NB4 (cell line): ENCODE measurements around the gene MEIS1.
"Not testable (repeated sequence)": the region's sequence is repeated elsewhere in the genome, so short reads cannot be mapped to it uniquely, and the experiment has no call there.

Source experiments
- DNase-seq: peaks from one replicate; pipeline ENCODE4 v3.0.0; 2010; ENCODE audit warnings: low read depth
- H3K4me3 ChIP-seq: one replicate; pipeline ENCODE4 v1.5.1; 2011; ENCODE audit warnings: mild to moderate bottlenecking, low read depth, low read length, moderate library complexity
- MAX ChIP-seq: IDR thresholded peaks from 2 replicates; pipeline ENCODE4 v1.6.1; 2011; ENCODE audit warnings: low read depth, low read length
- MYC ChIP-seq: IDR thresholded peaks from 2 replicates; pipeline ENCODE4 v1.6.1; 2011; ENCODE audit warnings: low read depth, low read length
- POLR2A ChIP-seq: IDR thresholded peaks from 2 replicates; pipeline ENCODE4 v1.6.1; 2011; ENCODE audit warnings: mild to moderate bottlenecking; ENCODE audit not compliant: insufficient read length; ENCODE audit errors: extremely low read depth
- TF ChIP-seq, protein P1 (sequence below): IDR thresholded peaks from one replicate; pipeline ENCODE4 v1.5.1; 2012; ENCODE audit warnings: low read depth, low read length

Gene MEIS1

DNA sequence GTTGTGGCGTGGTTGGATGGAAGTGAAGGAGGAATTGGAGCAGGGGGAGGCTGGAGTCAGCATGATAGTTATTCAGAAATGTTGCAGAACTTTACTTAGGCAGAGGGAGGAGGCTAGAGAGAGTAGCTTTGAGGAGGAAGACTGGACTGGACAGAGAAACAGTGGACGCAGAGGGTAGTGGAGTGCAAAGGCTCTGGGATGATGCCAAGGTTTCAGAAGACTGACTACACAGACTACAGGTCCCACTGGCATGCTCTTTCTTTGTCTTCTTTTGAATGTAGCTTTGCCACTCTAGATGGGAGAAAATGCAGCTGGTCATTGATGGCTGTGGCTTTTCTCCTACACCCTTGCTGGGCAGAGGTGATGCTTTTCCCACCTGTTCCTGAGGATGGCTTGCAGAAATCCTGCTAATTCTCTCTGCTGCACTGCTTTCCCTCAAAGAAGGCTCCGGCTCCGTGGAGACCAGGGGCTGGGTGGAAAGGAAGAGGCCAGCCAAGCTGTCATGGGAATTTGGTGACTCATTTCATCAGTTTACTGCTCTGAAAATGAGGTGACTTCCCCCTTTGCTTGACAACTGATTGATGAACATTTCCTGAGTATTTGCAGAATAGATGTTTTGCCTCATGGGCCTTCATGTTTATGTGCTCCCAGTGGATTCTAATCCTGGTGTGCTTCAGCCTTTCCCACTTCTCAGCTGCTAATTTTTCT lies 42.4 kb downstream of the MEIS1 start:
- no peak for TF ChIP-seq MAX
- TF ChIP-seq, protein P1, sequence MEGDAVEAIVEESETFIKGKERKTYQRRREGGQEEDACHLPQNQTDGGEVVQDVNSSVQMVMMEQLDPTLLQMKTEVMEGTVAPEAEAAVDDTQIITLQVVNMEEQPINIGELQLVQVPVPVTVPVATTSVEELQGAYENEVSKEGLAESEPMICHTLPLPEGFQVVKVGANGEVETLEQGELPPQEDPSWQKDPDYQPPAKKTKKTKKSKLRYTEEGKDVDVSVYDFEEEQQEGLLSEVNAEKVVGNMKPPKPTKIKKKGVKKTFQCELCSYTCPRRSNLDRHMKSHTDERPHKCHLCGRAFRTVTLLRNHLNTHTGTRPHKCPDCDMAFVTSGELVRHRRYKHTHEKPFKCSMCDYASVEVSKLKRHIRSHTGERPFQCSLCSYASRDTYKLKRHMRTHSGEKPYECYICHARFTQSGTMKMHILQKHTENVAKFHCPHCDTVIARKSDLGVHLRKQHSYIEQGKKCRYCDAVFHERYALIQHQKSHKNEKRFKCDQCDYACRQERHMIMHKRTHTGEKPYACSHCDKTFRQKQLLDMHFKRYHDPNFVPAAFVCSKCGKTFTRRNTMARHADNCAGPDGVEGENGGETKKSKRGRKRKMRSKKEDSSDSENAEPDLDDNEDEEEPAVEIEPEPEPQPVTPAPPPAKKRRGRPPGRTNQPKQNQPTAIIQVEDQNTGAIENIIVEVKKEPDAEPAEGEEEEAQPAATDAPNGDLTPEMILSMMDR = no peak
- TF ChIP-seq POLR2A = no peak
- H3K4me3 ChIP-seq = no peak overlapping the region
- DNase-seq = peak; percentile 47

- no peak for DNase-seq
- no peak overlapping the region for H3K4me3 ChIP-seq
- TF ChIP-seq POLR2A (no peak), MYC (no peak), MAX (no peak)
- TF ChIP-seq, protein P1 = no peak
Observed at GRCh38 chr2:66478299-66478698, 43.4 kb downstream of the MEIS1 start.

DNA sequence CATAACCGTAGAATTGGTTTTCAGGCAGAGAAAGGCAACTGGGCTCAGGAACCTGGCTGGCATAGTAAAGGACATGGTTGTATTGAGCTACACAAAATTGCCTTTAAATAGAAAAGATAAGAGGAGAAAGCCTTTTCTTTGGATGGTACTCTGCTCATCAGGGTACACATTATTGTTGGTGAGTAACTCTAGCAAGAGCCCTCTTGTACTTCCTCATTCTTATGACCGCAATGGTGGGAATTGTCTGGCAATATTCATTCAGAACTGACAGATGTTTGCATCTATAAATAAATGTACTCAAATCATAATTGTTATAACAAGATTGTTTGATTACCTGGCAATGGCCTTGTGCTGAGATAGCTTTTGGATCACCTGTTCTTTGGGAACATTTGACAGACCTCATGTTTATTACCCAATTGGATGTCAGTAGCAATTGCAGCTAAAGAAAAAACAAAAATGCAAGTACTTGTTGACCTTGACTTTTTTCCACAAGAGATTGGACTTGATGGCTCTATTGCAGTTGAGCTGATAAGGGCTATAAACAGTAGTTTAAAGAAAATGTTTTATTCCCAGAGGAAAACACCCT lies 43.9 kb downstream of the MEIS1 start:
- peak; percentile 58 for DNase-seq
- no peak overlapping the region for H3K4me3 ChIP-seq
- TF ChIP-seq MYC (no peak), POLR2A (no peak), MAX (no peak)
- TF ChIP-seq, protein P1 = no peak

- peak; percentile 82 for DNase-seq
- TF ChIP-seq POLR2A = no peak
- no peak for TF ChIP-seq MYC
- TF ChIP-seq, protein P1 = no peak
- TF ChIP-seq MAX = no peak
Observed at GRCh38 chr2:66481100-66481549, 46.2 kb downstream of the MEIS1 start.

DNA sequence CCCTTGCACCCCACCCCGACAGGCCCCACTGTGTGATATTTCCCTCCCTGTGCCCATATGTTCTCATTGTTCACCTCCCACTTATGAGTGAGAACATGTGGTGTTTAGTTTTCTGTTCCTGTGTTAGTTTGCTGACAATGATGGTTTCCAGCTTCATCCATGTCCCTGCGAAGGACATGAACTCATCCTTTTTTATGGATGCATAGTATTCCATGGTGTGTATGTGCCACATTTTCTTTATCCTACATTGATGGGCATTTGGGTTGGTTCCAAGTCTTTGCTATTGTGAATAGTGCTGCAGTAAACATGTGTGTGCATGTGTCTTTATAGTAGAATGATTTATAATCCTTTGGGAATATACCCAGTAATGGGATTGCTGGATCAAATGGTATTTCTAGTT lies 50.3 kb downstream of the MEIS1 start:
- H3K4me3 ChIP-seq, DNase-seq: not testable (repeated sequence)

More at GRCh38 chr2:66481100-66481549, 46.2 kb downstream of the MEIS1 start:
- H3K4me3 ChIP-seq = no peak overlapping the region

DNA sequence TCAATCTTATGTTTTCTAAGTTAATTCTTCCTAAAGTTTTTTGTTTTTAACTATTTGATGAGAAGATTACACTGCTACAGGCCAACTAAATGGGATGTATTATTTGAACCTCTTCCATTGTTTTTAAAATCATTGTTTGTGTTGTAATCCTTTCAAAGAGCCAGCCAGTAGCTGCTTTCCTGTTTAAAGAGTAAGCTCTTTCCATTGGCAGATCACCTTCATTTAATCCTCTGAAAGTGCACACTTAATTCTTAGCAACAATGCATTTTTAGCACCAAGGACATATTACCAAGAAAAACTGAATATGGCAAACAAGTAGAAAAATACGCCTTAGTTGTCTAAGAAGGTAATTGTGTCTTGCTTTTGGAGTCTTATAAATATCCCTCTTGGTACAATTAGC lies 54.0 kb downstream of the MEIS1 start:
- H3K4me3 ChIP-seq = no peak overlapping the region
- TF ChIP-seq POLR2A (no peak), MYC (no peak), MAX (no peak)
- DNase-seq = no peak
